Mesenchymal stem cell (in vitro differentiated cells and primary cell): Measurements from ENCODE around the gene KRT8.

Source experiments
- DNase-seq: peaks from one replicate; pipeline ENCODE4 v3.0.0-alpha.2; 2013
- H2AFZ ChIP-seq: one replicate; pipeline ENCODE4 v1.6.1; 2013; ENCODE audit warnings: low read depth, mild to moderate bottlenecking, control low read depth, inconsistent platforms, low read length, moderate library complexity
- H2AK5ac ChIP-seq: 2 replicates; pipeline ENCODE4 v1.6.1; 2013; ENCODE audit warnings: low read length, moderate library complexity, mild to moderate bottlenecking, inconsistent platforms; ENCODE audit not compliant: severe bottlenecking
- H2BK120ac ChIP-seq: one replicate; pipeline ENCODE4 v1.6.1; 2013; ENCODE audit warnings: low read depth, mild to moderate bottlenecking, inconsistent platforms, low read length, moderate library complexity
- H2BK12ac ChIP-seq, 2 experiments: one replicate each; pipeline ENCODE4 v1.6.1; 2013; ENCODE audit warnings: inconsistent platforms in 2 of 2, low read length in 2 of 2, mild to moderate bottlenecking in 2 of 2, moderate library complexity in 2 of 2, control low read depth in 1 of 2
- H2BK15ac ChIP-seq: one replicate; pipeline ENCODE4 v1.6.1; 2013; ENCODE audit warnings: mild to moderate bottlenecking, low read depth, inconsistent platforms; ENCODE audit not compliant: poor library complexity, severe bottlenecking
- H2BK5ac ChIP-seq: 2 replicates; pipeline ENCODE4 v1.6.1; 2013; ENCODE audit warnings: low read depth, mild to moderate bottlenecking, low read length, control low read depth, inconsistent platforms; ENCODE audit not compliant: poor library complexity, severe bottlenecking
- H3K14ac ChIP-seq, 2 experiments: one replicate each; pipeline ENCODE4 v1.6.1; 2013; ENCODE audit warnings: inconsistent platforms in 2 of 2, low read length in 2 of 2, control low read depth in 1 of 2, mild to moderate bottlenecking in 1 of 2, moderate library complexity in 1 of 2
- H3K18ac ChIP-seq, 2 experiments: one replicate each; pipeline ENCODE4 v1.6.1; 2013; ENCODE audit warnings: inconsistent platforms in 2 of 2, low read length in 2 of 2, control low read depth in 1 of 2, low read depth in 1 of 2, mild to moderate bottlenecking in 1 of 2
- H3K23ac ChIP-seq, 2 experiments: one replicate each; pipeline ENCODE4 v1.6.1; 2013; ENCODE audit warnings: inconsistent platforms in 2 of 2, low read length in 2 of 2, mild to moderate bottlenecking in 2 of 2, moderate library complexity in 2 of 2, control low read depth in 1 of 2
- H3K27ac ChIP-seq: 2 replicates; pipeline ENCODE4 v1.5.1; 2013; ENCODE audit warnings: mild to moderate bottlenecking, moderate library complexity, low read length, control low read depth, inconsistent platforms; ENCODE audit not compliant: poor library complexity, severe bottlenecking
- H3K27me3 ChIP-seq, 2 experiments: 2 replicates each; pipeline versions ENCODE4 v1.6.1 to v1.7.0; 2013; ENCODE audit warnings: low read length in 2 of 2, mild to moderate bottlenecking in 2 of 2, moderate library complexity in 2 of 2, control low read depth in 1 of 2, inconsistent platforms in 1 of 2; ENCODE audit not compliant: control insufficient read depth in 1 of 2, insufficient read depth in 1 of 2
- H3K36me3 ChIP-seq, 2 experiments: 2 replicates each; pipeline versions ENCODE4 v1.6.1 to v1.7.0; 2013; ENCODE audit warnings: low read length in 2 of 2, control low read depth in 1 of 2, inconsistent platforms in 1 of 2, low read depth in 1 of 2, mild to moderate bottlenecking in 1 of 2; ENCODE audit not compliant: insufficient read depth in 2 of 2, control insufficient read depth in 1 of 2
- H3K4ac ChIP-seq, 2 experiments: one replicate each; pipeline ENCODE4 v1.6.1; 2013; ENCODE audit warnings: inconsistent platforms in 2 of 2, low read length in 2 of 2, mild to moderate bottlenecking in 2 of 2, moderate library complexity in 2 of 2, control low read depth in 1 of 2, low read depth in 1 of 2
- H3K4me1 ChIP-seq: 2 replicates; pipeline ENCODE4 v1.6.1; 2013; ENCODE audit warnings: low read depth, low read length, control low read depth; ENCODE audit not compliant: control insufficient read depth, insufficient read depth
- H3K4me2 ChIP-seq: 2 replicates; pipeline ENCODE4 v1.6.1; 2013; ENCODE audit warnings: low read length, mild to moderate bottlenecking, inconsistent platforms; ENCODE audit not compliant: poor library complexity, severe bottlenecking
- H3K4me3 ChIP-seq, 2 experiments: 2 replicates each; pipeline versions ENCODE4 v1.5.1 to v1.7.0; 2013; ENCODE audit warnings: low read length in 2 of 2, mild to moderate bottlenecking in 2 of 2, control low read depth in 1 of 2, low read depth in 1 of 2; ENCODE audit not compliant: insufficient read depth in 1 of 2
- H3K79me1 ChIP-seq: replicated peaks from 2 replicates; pipeline ENCODE4 v1.6.1; 2013; ENCODE audit warnings: mild to moderate bottlenecking, control low read depth, low read length, inconsistent platforms; ENCODE audit not compliant: poor library complexity, severe bottlenecking
- H3K9ac ChIP-seq: 2 replicates; pipeline ENCODE4 v1.7.0; 2013; ENCODE audit warnings: mild to moderate bottlenecking, low read length, moderate library complexity
- H3K9me3 ChIP-seq: 2 replicates; pipeline ENCODE4 v1.7.0; 2013; ENCODE audit warnings: mild to moderate bottlenecking, low read length; ENCODE audit not compliant: control insufficient read depth
- H4K8ac ChIP-seq: one replicate; pipeline ENCODE4 v1.6.1; 2013; ENCODE audit warnings: inconsistent platforms, mild to moderate bottlenecking, low read length, moderate library complexity
- H4K91ac ChIP-seq: one replicate; pipeline ENCODE4 v1.6.1; 2013; ENCODE audit warnings: mild to moderate bottlenecking, low read length, inconsistent platforms
- WGBS: methylation state at CpG from one replicate; pipeline ENCODE4 v1.1.7; 2013; ENCODE audit warnings: mixed read lengths; 5-methylcytosine and 5-hydroxymethylcytosine counted together

KRT8 gene

DNA sequence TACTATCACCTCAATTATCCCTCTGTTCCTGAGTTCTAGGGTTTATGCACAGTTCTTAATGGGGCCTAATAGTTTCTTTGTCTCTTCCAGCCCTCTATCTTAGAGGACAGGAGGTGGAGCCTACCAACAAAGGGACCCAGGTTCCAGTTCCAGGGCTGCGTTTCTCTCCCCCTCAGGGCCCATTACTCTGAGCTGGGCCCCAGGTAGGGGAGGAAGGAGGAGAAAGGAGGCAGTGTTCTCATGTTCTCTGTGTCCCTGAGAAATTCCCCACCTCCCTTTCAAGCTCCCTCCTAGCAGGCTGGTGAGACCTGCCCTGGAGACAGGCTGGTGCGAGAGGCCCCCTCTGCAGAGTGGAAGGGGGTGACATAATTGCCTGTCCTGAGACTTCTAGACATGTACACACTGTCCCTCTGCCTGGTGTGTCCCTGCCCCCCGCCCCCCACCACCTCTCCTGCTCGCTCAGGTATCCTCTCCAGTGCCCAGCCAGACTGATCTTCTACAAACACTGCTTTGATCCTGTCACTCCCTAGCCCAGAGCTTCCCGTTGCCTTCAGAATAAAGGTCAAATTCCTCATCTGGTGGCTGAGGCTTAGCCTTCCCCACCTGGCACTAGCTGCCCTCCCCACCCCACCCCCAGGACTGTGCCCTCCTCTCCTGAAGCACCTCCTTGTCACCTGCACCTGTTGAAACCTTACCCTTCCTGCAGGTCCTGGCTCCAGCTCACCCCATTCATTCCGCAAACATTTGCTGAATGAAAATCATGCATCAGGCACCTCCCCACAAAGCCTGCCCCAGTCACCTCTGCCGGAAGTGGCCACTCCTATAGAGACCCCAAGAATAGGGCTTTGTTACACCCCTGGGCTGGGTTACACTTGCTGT, 21.1 kb upstream of the KRT8 start:
- H3K9me3 ChIP-seq, result no peaks in the 10 kb centered on the region
- H3K9ac ChIP-seq, result no peak overlapping the region
- DNase-seq, result no peak
- peak overlapping the region; percentile 96 for H2BK120ac ChIP-seq
- no peak overlapping the region for H3K4me2 ChIP-seq
- peak overlapping the region; percentile 53 for H4K91ac ChIP-seq
- H3K36me3 ChIP-seq, result no peaks in the 10 kb centered on the region
- H3K18ac ChIP-seq, result peak overlapping the region; percentile 6 to 93
- H3K27ac ChIP-seq, result peak overlapping the region; percentile 88
- peak overlapping the region; percentile 95 for H2AK5ac ChIP-seq
- H2AFZ ChIP-seq, result no peak overlapping the region
- H4K8ac ChIP-seq, result peak overlapping the region; percentile 84
- H3K27me3 ChIP-seq, result peaks cover 0 to 13% of the 10 kb centered on the region in 2 experiments
- H3K14ac ChIP-seq, result peak overlapping the region in 1 of 2 experiments; percentile 45
- peak overlapping the region; percentile 81 to 86 for H3K4ac ChIP-seq
- H2BK12ac ChIP-seq, result peak overlapping the region; percentile 95 to 100
- H2BK15ac ChIP-seq, result peak overlapping the region; percentile 12
- WGBS, result 34% methylated on average over 6 of the region's 7 CpGs
- peak overlapping the region; percentile 95 for H2BK5ac ChIP-seq
- H3K23ac ChIP-seq, result no peak overlapping the region
- H3K79me1 ChIP-seq, result peaks cover 6% of the 10 kb centered on the region
- H3K4me1 ChIP-seq, result peaks cover 29% of the 10 kb centered on the region
- no peak overlapping the region for H3K4me3 ChIP-seq

DNA sequence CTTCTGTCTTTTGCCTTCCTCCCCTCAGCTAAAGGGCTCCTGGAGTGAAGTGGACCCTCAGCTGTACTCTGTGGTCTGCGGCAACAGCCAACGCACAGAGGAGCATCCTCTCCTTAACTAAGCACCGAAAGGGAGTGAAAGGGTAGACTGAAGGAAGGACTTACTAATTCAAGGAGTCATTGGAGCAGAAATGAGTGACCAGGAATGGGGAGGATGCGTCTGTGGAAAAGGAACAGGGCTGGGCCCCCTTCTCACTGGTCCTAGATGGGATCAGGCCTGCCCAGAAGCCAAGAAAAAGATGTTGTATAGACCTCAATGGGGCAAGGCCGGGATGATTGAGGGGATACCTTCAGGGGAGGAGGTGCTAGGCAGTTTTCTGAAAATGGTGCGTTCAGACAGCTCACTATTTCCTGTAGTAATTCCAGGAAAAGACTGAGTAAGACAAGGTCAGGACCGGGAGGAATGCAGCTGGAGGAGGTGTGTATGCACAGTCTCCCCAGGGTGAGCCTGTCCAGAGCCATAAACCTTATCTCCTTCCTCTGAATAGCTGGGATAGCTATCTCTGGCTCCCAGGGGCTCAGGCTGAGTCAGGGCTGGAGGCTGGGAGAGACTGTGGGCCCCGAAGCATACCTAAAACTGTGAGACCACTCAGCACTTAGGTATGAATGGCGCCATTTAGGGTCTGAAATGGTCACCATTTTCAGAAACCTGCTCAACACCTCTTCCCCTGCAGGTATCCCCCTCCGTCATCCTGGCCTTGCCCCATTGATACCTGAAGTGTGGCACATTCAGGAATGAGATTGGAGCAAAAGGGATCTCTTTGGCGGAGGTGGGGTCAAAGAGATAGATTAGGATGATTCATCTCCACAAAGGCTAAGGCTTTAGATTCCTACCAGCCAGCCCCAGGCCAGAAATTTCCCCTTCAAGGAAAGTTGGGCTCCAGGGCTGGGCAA, 20.2 kb upstream of the KRT8 start:
- Histone ChIP-seq H2AK5ac (peak overlapping the region; percentile 100), H3K27me3 (peaks cover 0 to 13% of the 10 kb centered on the region in 2 experiments), H2BK5ac (peak overlapping the region; percentile 80), H4K8ac (peak overlapping the region; percentile 96), H3K18ac (peak overlapping the region; percentile 31 to 94), H2BK12ac (peak overlapping the region; percentile 99 to 100), H2BK15ac (peak overlapping the region; percentile 21), H3K14ac (no peak overlapping the region), H3K27ac (peak overlapping the region; percentile 88), H3K4me2 (peak overlapping the region; percentile 2), H3K23ac (no peak overlapping the region), H4K91ac (peak overlapping the region; percentile 99), H3K4me3 (no peak overlapping the region), H3K9me3 (no peaks in the 10 kb centered on the region), H2BK120ac (peak overlapping the region; percentile 99), H3K9ac (no peak overlapping the region), H2AFZ (no peak overlapping the region), H3K36me3 (no peaks in the 10 kb centered on the region), H3K79me1 (peaks cover 6% of the 10 kb centered on the region), H3K4ac (peak overlapping the region; percentile 90 to 97), H3K4me1 (peaks cover 29% of the 10 kb centered on the region)
- 17% methylated on average over 8 of the region's 11 CpGs for WGBS
- DNase-seq, result peak; percentile 91

DNA sequence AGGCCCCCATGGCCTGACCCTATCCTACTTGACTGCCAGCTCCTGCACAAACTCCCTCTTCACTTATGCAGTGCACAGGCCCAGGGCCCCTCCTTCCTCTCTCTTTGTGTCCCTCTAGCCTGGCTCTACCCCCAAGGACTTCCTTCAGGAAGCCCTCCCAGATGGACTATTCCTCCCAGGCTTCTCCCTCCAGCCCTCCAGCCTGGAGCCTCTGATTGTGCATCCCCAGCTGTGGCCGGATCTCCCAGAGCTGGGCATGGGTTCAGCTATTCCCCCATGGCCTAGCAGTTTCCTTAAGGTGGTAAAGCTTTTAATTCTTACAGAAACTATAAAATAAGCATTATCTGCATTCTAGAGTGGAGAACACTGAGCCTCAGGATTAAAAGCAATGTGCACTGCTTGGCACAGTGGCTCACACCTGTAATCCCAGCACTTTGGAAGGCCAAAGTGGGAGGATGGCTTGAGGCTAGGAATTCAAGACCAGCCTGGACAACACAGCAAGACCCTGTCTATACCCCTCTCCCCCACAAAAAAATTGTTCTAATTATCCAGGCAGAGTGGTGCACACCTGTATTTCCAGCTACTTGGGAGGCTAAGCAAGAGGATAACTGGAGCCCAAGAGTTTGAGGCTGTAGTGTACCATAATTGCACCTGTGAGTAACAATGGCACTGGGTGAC, 16.8 kb upstream of the KRT8 start:
- Histone ChIP-seq H3K27ac (no peak overlapping the region), H3K4ac (no peak overlapping the region), H2BK120ac (no peak overlapping the region), H3K18ac (peak overlapping the region in 1 of 2 experiments; percentile 48), H3K9me3 (no peaks in the 10 kb centered on the region), H2AFZ (no peak overlapping the region), H3K36me3 (no peaks in the 10 kb centered on the region), H3K14ac (no peak overlapping the region), H3K4me2 (no peak overlapping the region), H3K9ac (no peak overlapping the region), H3K4me1 (peaks cover 21% of the 10 kb centered on the region), H2BK5ac (no peak overlapping the region), H2AK5ac (no peak overlapping the region), H4K91ac (peak overlapping the region; percentile 87), H4K8ac (peak overlapping the region; percentile 36), H3K79me1 (peaks cover 1% of the 10 kb centered on the region), H3K4me3 (no peak overlapping the region), H2BK12ac (peak overlapping the region; percentile 23 to 43), H3K23ac (no peak overlapping the region), H2BK15ac (peak overlapping the region; percentile 97), H3K27me3 (peaks cover 0 to 19% of the 10 kb centered on the region in 2 experiments)
- WGBS, result 100% methylated on average over 1 of the region's 1 CpG
- no peak for DNase-seq
